ENCODE results near the gene NRIP3. TPM values are rescaled to one million over a fixed set of nuclear protein-coding genes. Genes with fewer than 3 reads are reported as not detected.
A peak's percentile ranks its signal among the peaks of the same experiment; 100 is the strongest.
"Not testable (repeated sequence)": the region's sequence is repeated elsewhere in the genome, so short reads cannot be mapped to it uniquely, and the experiment has no call there.

Gene NRIP3
- polyA plus RNA-seq, 4 donors: 0.69 to 1.2 (median 1.1) TPM

- DNase-seq (ENCODE audit: low read depth in 4 of 4, low spot score in 2 of 4): no peak
Observed at GRCh38 chr11:9016916-9017642, 13.3 kb upstream of the NRIP3 start.

GRCh38 chr11:9015677-9016076 lies 11.9 kb upstream of the NRIP3 start:
- peak in 2 of 4 donors; percentile 34 to 56 for DNase-seq (ENCODE audit: low read depth in 4 of 4, low spot score in 2 of 4)

DNA sequence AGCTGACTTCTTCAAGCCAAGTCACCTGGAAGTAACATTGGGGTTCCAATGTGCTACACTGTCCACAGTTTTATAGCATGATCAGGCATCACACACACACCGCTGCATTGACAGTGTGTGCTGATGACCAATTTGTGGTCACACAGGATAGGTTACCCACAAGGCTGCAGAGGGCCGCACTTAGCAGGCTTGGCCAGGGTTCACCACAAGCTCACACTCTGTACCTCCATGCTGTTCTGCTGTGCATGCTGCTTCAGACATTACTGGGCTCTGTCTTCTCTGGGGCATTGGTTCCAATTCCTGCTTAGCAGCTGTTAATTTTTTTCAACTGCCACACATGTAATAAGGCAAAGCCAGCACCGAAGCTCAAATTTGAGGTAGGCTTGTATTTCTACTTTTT lies 11.0 kb upstream of the NRIP3 start:
- DNase-seq (ENCODE audit: low read depth in 4 of 4, low spot score in 2 of 4): no peak

DNA sequence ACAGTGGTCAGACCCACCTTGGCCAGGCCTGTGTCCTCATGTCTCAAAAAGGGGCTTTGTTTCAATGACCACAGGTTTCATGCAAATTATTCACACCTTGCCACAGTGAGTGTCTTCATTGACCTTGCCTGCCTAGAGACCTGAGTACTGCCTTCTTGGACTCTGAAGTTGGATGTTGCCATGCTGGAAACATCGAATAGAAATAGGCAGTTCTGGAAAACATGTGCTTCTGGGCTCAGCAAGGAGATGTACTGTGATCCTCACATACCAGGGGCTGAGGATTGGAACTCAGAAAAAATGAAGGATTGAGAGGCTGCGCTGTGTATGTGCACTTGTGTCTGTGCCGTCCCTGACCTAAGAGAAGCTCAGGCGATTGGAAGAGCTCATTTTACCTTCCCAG lies 9.6 kb upstream of the NRIP3 start:
- DNase-seq (ENCODE audit: low read depth in 4 of 4, low spot score in 2 of 4): no peak

- not testable (repeated sequence) for DNase-seq (ENCODE audit: low read depth in 4 of 4, low spot score in 2 of 4)
Observed at GRCh38 chr11:9009538-9009937, 5.7 kb upstream of the NRIP3 start.

DNA sequence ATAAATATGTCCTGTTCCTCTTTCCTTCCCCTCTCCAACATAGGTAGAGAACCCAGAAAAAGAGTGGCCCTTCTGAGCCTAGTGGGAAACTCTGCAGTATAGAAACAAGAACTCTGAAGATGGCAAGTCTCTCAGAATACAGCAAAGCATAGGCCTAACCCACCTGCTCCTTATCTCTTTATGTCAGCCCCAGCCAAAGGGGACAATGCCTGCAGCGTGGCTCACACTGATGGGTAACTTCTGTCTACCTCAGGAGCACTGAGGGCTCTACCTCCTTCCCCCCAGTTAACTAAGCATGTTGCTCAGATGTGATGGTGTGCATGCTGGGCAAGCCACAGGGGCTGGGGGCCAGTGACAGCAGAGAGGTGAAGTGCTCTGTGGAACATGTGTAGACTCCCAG lies 4.9 kb upstream of the NRIP3 start:
- DNase-seq (ENCODE audit: low read depth in 4 of 4, low spot score in 2 of 4): no peak

GRCh38 chr11:9008011-9008550 lies 4.3 kb upstream of the NRIP3 start:
- no peak for DNase-seq (ENCODE audit: low read depth in 4 of 4, low spot score in 2 of 4)

DNA sequence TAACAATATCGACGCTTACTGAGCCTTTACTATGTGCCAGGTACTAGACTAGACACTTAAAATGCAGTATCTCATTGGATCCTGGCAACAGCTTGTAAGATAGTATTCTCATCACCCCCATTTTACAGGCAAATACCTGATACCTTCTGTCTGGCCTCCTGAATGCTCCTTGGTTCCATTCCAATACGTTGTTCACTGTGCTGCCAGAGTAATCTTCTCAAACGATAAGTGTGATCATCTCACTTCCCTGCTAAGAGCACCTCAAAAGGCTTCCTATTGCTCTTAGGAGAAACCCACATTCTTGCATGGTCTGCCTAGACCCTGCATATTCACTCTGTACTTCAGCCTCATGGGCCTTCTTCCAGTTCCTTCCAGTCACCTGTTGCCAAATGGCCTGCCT lies 1.3 kb upstream of the NRIP3 start:
- DNase-seq (ENCODE audit: low read depth in 4 of 4, low spot score in 2 of 4): no peak

DNA sequence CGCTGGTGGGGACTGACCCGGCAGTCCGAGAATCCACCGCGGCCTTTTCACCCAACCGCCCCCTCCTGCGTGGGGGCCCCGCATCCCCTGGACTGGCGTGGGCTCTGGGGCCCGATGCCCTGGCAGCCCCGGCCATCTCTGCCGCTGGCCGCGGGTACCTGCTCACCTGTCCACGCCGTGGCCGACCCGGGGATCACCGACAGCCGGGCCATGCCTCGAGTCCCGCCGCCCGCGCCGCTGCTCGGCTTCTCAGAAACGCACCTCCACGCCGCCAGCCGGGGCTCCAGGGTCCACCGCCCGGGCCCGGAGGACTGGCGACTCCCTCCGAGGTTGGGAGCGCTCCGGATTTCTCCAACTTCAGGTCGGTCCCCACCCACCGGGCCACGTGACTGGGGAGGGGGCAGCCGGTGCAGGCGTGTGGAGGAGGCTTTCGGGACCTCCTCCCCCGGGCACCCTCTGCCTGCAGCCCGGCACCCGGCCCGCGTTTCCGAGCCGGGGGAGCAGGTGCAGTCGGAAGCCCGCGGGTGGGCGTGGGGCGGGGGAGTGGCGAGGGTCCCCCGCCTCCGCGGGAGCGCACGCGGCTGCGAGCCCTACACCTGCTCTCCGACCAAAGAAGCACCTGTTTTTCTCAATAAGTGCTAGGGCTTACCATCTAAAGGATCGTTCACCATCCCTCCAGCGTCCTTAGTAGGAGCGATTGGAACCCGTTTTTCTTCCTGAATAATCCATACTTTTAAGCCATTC lies 554 bp upstream of the NRIP3 start:
- DNase-seq (ENCODE audit: low read depth in 4 of 4, low spot score in 2 of 4): peak in 1 of 4 donors; percentile 17

DNA sequence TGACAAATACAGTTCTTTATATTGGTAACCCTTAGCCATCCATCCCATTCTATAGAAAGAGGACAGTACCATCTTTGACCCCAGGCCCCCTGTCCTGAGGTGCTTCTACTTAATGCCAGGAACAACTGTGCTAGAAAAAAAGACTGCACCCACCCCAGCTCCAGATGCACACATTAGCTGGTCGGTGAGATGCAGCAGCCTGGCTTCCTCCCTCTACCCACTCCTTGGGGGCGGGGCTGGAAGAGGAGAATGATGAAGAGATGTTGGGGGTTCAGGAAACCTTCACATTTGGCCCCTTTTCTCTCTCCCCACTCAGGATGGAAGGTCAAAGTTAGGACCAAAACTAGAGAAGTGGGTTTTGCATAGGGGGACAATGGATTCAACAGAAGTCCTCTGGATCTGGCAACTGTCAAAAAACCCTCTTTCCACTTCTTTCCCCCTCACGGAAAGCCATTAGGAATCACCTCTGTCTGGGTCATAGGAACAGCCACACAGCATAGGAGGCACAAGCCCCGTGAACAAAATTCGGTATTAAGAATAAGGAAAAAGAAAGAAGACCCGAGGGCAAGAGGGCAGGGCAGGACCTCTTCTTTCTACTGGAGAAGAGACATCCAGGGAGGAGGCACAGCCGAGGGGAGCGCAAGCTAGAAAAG lies 755 bp downstream of the NRIP3 start:
- DNase-seq (ENCODE audit: low read depth in 4 of 4, low spot score in 2 of 4): no peak

- DNase-seq (ENCODE audit: low read depth in 4 of 4, low spot score in 2 of 4): no peak
Observed at GRCh38 chr11:9001736-9002135, 2.1 kb downstream of the NRIP3 start.

DNA sequence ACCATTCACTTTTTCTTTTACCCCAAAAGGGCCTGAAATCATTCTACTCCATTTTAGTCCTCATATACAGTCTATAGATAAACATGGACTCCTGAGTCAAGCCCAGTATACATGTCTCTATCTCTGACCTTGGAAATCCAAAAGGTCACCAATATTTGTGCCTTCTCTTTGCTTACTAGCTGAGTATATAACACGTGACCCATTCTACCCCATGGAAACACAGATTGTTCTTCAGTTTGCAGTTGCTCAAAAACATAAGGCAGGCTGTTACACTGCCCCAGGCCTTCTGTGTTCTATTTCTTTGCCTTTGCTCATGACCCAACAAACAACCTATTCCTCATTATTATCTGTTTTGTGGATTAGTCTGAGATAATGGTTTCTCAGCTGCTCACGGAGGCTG lies 5.8 kb downstream of the NRIP3 start:
- DNase-seq (ENCODE audit: low read depth in 4 of 4, low spot score in 2 of 4): no peak

DNA sequence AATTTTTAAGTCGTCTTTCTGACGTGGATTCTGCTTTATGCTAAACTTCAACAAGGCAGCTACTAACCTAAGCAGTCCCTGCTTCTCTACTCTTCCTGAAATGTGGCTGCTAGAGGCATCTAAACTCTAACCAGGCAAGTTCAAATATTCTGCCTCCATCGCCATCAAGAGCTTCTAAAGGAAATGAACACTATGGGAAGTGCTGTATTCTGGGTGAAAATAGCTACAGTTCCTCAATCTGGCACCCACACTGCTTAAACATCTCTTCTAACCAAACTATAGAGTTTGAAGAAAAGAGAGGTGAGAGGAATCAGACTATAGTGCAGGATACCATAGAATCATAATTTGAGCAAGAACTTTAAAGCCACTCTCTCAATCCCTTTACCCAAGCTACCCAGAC lies 6.3 kb downstream of the NRIP3 start:
- no peak for DNase-seq (ENCODE audit: low read depth in 4 of 4, low spot score in 2 of 4)

- no peak for DNase-seq (ENCODE audit: low read depth in 4 of 4, low spot score in 2 of 4)
Observed at GRCh38 chr11:8989453-8989852, 14.3 kb downstream of the NRIP3 start.

DNA sequence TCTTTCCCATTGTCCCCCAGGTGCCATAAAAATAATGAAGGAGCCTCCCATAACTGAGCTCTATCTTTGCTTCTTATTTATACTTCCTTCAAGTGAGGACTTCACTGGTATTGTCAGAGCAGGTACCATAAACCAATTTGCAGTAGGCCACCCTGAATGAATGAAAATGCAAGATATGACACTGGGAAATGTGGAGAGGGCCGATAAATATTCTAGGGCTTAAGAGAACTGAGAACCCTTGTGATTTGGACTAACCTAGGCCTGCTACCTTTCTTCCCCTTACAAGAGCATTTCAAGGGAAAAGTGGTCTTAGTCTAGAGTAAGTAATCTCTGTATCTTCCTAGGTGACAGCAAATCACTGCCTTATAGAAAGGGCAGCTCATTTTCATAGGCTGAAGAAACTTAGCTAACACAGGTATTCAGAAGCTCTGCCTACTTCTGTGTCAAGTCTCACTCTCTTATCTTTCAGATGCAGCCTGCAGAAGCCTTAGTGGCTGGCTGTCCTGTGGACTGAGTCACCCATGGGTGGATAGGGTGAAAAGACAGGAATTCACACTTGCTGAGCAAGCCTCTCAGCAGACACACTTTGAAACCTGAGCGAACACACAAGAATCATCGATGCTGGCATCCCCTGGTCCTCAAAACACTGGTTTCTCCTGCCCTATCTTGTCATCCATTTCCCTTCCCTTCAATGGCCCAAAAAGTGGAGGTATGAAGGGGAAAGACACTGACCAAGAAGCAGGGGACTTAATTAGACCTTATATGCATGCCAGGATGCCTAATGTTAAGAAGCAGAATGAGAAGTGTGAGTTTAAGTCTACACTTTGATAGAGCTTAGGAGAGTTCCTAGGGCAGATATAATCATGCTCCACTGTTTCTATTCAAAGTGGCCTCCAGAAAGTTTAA lies 15.2 kb downstream of the NRIP3 start:
- no peak for DNase-seq (ENCODE audit: low read depth in 4 of 4, low spot score in 2 of 4)

- no peak for DNase-seq (ENCODE audit: low read depth in 4 of 4, low spot score in 2 of 4)
Observed at GRCh38 chr11:8987446-8987845, 16.4 kb downstream of the NRIP3 start.

GRCh38 chr11:8986772-8987171 lies 17.0 kb downstream of the NRIP3 start:
- DNase-seq (ENCODE audit: low read depth in 4 of 4, low spot score in 2 of 4): not testable (repeated sequence)

- no peak for DNase-seq (ENCODE audit: low read depth in 4 of 4, low spot score in 2 of 4)
Observed at GRCh38 chr11:8985462-8985861, 18.3 kb downstream of the NRIP3 start.

- no peak for DNase-seq (ENCODE audit: low read depth in 4 of 4, low spot score in 2 of 4)
Observed at GRCh38 chr11:8983552-8983951, 20.2 kb downstream of the NRIP3 start.

GRCh38 chr11:8980485-8980884 lies 23.3 kb downstream of the NRIP3 start:
- no peak for DNase-seq (ENCODE audit: low read depth in 4 of 4, low spot score in 2 of 4)

Data from left renal cortex interstitium (tissue), 4 donors.